ENCODE results near the gene TARS3.

The TARS3 gene

DNA sequence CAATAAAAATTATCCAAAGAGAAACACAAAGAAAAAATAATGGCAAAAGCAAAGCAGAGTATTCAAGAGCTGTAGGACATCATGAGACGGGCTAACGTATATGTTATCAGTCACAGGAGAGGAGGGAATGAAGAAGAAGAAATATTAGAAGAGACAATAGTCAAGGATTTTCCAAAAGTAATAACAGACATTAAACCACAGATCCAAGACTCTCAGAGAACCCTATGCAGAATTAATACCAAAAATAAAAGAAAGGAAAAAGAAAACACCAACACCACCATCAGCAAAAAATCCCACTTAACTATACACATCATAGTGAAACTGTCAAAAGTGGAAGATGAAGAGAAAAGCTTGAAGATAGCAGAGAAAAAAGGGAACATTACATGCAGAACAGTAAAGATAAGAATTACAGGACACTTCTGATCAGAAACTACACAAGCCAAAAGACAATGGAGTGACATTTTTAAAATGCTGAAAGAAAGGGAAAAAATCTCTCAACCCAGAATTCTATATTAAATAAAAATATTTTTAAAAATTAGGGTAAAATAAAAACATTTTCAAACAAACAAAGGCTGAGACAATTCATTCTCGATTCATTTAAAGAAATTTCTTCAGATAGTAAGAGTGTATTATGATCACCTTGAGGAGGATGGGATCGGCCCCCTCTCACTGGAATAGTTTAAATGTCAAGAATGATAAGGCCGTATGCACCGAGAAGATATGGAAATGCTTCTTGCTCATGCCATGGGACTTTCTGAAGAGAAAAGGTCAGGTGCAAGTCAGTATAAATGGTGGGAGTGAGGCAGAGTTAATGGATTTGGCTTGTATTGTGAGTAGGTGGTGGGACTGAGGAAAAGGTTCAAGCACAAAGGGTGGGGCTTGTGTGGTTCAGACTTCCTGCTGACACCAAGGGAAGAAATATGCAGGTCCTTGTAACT, 100.6 kb downstream of the TARS3 start:
- TF ChIP-seq, protein P1, sequence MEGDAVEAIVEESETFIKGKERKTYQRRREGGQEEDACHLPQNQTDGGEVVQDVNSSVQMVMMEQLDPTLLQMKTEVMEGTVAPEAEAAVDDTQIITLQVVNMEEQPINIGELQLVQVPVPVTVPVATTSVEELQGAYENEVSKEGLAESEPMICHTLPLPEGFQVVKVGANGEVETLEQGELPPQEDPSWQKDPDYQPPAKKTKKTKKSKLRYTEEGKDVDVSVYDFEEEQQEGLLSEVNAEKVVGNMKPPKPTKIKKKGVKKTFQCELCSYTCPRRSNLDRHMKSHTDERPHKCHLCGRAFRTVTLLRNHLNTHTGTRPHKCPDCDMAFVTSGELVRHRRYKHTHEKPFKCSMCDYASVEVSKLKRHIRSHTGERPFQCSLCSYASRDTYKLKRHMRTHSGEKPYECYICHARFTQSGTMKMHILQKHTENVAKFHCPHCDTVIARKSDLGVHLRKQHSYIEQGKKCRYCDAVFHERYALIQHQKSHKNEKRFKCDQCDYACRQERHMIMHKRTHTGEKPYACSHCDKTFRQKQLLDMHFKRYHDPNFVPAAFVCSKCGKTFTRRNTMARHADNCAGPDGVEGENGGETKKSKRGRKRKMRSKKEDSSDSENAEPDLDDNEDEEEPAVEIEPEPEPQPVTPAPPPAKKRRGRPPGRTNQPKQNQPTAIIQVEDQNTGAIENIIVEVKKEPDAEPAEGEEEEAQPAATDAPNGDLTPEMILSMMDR (conservative IDR thresholded peaks at IDR 0.05; ENCODE audit: low read depth): no peak
- CTCF ChIA-PET: interaction anchor here (0.7 kb wide), 1 partner anchor 188 kb away, joined by 3 read pairs; no protein-coding TSS in a partner anchor
- POLR2A ChIA-PET (ENCODE audit: low non-redundant PET): no interaction called here
- no peak overlapping the region for H3K27ac ChIP-seq
- no peak for DNase-seq (ENCODE audit: low spot score)

DNA sequence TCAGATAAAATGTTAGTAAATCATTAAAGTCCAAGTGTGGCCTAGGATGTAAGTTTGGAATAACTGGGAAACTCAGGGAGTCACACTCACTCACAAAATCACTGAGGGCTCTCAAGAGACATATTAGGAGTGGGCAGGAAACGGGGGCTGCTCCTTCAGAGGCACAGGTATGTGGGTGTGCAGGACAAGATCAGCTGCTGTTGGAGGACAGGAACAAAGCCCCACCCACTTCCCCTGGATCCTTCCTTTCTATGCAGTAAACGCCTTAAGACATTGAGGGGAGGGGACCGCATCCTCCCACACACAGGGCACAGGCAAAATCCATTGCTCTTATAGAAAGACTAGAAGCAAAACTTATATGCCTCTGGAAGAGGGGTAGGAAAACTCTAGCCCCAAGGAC, 102.3 kb downstream of the TARS3 start:
- no peak for DNase-seq (ENCODE audit: low spot score)
- CTCF ChIA-PET: no interaction called here
- no peak overlapping the region for H3K27ac ChIP-seq
- TF ChIP-seq, protein P1 (conservative IDR thresholded peaks at IDR 0.05; ENCODE audit: low read depth): no peak
- POLR2A ChIA-PET (ENCODE audit: low non-redundant PET): no interaction called here

DNA sequence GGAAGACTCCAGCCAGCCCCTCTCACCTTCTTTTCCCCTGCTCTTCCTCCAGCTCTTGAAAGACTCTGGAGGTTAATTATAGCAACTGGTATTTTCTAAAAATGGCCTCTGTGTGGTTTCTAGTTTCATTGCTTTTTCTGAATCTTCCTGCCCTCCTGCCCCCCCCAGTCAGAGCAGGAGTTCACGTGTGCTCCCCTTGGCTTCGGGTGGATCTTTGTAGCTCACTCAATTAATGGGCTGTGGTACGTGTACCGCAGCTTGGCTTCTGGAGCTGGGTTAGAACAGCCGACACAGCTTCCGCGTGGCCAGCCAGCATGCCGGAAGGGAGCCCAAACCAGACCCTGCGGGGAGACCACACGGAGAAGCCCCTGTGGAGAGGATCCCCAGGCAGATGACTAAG, 103.6 kb downstream of the TARS3 start:
- ChIA-PET CTCF (no interaction called here), POLR2A (ENCODE audit: low non-redundant PET) (no interaction called here)
- DNase-seq (ENCODE audit: low spot score): no peak
- no peak overlapping the region for H3K27ac ChIP-seq
- TF ChIP-seq, protein P1 (conservative IDR thresholded peaks at IDR 0.05; ENCODE audit: low read depth): no peak

DNA sequence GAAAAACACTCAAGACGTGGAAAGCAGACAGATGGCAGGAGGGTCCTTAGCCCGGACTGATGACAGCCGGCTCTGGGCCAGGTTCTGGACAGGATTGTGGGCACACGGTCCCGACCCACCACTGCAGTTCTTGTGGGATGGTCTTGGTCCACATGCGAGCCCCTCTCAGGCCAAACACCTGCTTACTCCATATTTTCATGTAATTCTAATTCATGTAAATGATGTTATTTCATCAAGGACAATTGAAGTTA, 104.7 kb downstream of the TARS3 start:
- no peak overlapping the region for H3K27ac ChIP-seq
- no peak for DNase-seq (ENCODE audit: low spot score)
- ChIA-PET POLR2A (ENCODE audit: low non-redundant PET) (no interaction called here), CTCF (no interaction called here)
- TF ChIP-seq, protein P1 (conservative IDR thresholded peaks at IDR 0.05; ENCODE audit: low read depth): no peak

DNA sequence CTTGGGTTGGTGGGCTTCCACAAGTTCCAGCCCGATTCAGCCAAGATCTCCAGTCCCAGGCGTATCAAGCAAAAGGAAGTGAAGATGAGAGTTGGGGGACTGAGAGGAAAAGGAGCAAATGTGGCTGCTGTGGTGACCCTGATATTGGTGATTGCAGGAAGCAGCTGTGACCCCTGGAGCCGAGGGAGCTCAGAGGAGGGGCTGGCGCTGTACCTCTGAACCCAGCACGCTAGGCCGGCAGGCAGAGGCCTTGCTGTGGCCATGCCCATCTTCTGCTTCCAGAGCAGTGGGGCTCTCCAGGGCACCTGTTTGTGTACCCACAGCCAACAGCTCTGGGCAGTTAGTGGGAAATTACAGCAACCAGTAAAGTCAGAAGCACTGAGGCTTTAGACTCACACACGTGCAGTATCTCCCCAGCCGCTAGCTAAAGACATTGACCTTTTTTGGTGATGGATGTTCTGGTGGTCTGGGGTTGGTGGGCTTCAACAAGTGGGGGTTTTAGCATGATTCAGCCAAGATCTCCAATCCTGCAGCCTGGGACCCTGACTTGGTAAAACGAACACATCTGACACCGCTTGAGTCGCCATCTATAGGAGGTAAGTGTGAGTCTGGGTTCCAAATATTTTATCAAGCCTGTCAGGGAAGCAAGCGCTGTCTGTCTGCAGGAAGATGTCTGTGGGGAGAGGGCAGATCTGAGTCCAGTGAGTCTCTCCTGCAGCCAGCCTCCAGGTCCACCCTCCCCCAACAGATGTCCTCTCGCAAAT, 105.2 kb downstream of the TARS3 start:
- TF ChIP-seq, protein P1 (conservative IDR thresholded peaks at IDR 0.05; ENCODE audit: low read depth): no peak
- no peak for DNase-seq (ENCODE audit: low spot score)
- CTCF ChIA-PET: interaction anchor here (1.2 kb wide), 1 partner anchor 15 kb away, joined by 4 read pairs; no protein-coding TSS in a partner anchor
- POLR2A ChIA-PET (ENCODE audit: low non-redundant PET): no interaction called here
- no peak overlapping the region for H3K27ac ChIP-seq

DNA sequence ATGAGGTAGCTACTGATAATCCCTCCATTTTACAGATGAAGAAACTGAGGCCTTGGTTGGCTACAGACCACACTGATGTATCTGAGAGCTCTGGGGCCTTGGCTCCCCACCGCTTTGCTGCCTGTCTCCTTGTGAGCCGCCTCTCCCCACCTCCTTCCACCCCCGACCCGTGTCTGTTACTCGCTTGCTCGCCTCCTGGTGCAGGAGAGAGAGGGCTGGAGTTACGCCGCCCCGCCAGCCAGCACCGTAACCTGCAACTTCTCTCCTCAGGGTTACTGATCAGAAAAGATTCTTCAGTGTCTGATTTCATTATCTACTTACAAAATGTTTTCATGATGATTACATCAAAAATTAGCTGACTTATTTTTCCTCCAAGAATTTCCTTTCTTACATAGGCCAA, 106.2 kb downstream of the TARS3 start:
- ChIA-PET CTCF (interaction anchor here (1.2 kb wide), 1 partner anchor 14 kb away, joined by 4 read pairs; no protein-coding TSS in a partner anchor), POLR2A (ENCODE audit: low non-redundant PET) (no interaction called here)
- no peak for DNase-seq (ENCODE audit: low spot score)
- TF ChIP-seq, protein P1 (conservative IDR thresholded peaks at IDR 0.05; ENCODE audit: low read depth): no peak
- no peak overlapping the region for H3K27ac ChIP-seq

All from RWPE1 (cell line).